HL-60 (cell line): ENCODE results near the gene LRBA.

Source experiments
- POLR2AphosphoS5 ChIP-seq: IDR thresholded peaks from 2 replicates; pipeline ENCODE4 v1.6.1; 2012; ENCODE audit warnings: low read depth
- TF ChIP-seq, protein P1 (sequence below): IDR thresholded peaks from one replicate; pipeline ENCODE4 v1.5.1; 2011; ENCODE audit warnings: low read length, control low read depth, inconsistent platforms; ENCODE audit not compliant: insufficient read depth

DNA sequence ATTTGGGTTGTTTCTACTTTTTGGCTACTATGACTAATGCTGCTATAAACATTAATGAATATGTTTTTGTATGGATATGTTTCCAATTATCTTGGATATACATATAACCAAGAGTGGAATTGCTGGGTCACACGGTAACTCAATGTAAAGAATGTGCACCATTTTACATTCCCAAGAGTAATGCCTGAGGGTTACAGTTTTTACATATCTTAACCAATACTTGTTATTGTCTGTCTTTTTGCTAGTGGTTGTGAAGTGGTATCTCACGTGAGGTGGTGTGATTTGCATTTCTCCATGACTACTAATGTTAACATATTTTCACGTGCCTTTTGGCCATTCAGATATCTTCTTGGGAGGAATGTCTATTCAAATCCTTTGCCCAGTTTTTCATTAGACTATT is 633.5 kb downstream of the LRBA start:
- TF ChIP-seq, protein P1, sequence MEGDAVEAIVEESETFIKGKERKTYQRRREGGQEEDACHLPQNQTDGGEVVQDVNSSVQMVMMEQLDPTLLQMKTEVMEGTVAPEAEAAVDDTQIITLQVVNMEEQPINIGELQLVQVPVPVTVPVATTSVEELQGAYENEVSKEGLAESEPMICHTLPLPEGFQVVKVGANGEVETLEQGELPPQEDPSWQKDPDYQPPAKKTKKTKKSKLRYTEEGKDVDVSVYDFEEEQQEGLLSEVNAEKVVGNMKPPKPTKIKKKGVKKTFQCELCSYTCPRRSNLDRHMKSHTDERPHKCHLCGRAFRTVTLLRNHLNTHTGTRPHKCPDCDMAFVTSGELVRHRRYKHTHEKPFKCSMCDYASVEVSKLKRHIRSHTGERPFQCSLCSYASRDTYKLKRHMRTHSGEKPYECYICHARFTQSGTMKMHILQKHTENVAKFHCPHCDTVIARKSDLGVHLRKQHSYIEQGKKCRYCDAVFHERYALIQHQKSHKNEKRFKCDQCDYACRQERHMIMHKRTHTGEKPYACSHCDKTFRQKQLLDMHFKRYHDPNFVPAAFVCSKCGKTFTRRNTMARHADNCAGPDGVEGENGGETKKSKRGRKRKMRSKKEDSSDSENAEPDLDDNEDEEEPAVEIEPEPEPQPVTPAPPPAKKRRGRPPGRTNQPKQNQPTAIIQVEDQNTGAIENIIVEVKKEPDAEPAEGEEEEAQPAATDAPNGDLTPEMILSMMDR = no peak
- no peak for TF ChIP-seq POLR2AphosphoS5
